Panc1 (cell line): ENCODE data around the gene IL21R. TPM values are rescaled to one million over a fixed set of nuclear protein-coding genes. Genes with fewer than 3 reads are reported as not detected.

Experiments used
- ATAC-seq: fragments of 200-7000 bp; cut with Tn5 transposase; 2 replicates; pipeline ENCODE4 v1.9.1; 2020; ENCODE audit warnings: mild to moderate bottlenecking, moderate library complexity
- BruUV-seq: library from RNA; stranded (reverse); fragments of 400-500 nt; replicated peaks from 2 replicates; lab custom pipeline; 2021; lab: Mats Ljungman, UMichigan
- CTCF ChIA-PET: fragments of 300-600 bp; sonication (Branson Sonifier 250); formaldehyde crosslinking; loops from one replicate; lab custom pipeline; 2022; ENCODE audit warnings: antibody characterized with exemption; lab: Charles Lee
- POLR2A ChIA-PET: fragments of 300-600 bp; sonication (Branson Sonifier 250); formaldehyde crosslinking; loops from one replicate; lab custom pipeline; 2022; ENCODE audit warnings: antibody characterized with exemption; lab: Charles Lee
- DNase-seq: peaks from one replicate; pipeline ENCODE4 v3.0.0-alpha.2; 2010; ENCODE audit warnings: low read depth, low spot score
- H3K27ac ChIP-seq: 2 replicates; pipeline ENCODE4 v1.5.1; 2011; ENCODE audit warnings: mild to moderate bottlenecking, low read length, inconsistent platforms
- H3K27me3 ChIP-seq: fragments of 200-500 bp; sonication (Bioruptor generic); 2 replicates; pipeline ENCODE4 v1.6.0; 2014; ENCODE audit warnings: low read length, inconsistent platforms; ENCODE audit not compliant: control insufficient read depth, insufficient read depth
- H3K36me3 ChIP-seq: fragments of 200-500 bp; sonication (Bioruptor generic); 2 replicates; pipeline ENCODE4 v1.5.1; 2014; ENCODE audit warnings: inconsistent platforms, mild to moderate bottlenecking, low read length, moderate library complexity; ENCODE audit not compliant: control insufficient read depth, insufficient read depth
- H3K4me1 ChIP-seq: 2 replicates; pipeline ENCODE4 v1.5.1; 2011; ENCODE audit warnings: inconsistent platforms, mild to moderate bottlenecking, low read length, moderate library complexity; ENCODE audit not compliant: control insufficient read depth, insufficient read depth
- H3K4me3 ChIP-seq, 2 experiments: 2 replicates each; pipeline ENCODE4 v1.5.1; 2011 to 2012; ENCODE audit warnings: low read depth in 2 of 2, low read length in 2 of 2, mild to moderate bottlenecking in 2 of 2, inconsistent platforms in 1 of 2, moderate library complexity in 1 of 2
- H3K9me3 ChIP-seq: fragments of 200-500 bp; sonication (Bioruptor generic); 2 replicates; pipeline ENCODE4 v1.5.1; 2014; ENCODE audit warnings: low read depth, mild to moderate bottlenecking, inconsistent platforms, low read length, moderate library complexity; ENCODE audit not compliant: control insufficient read depth, insufficient read depth
- POLR2AphosphoS5 ChIP-seq: IDR thresholded peaks from 2 replicates; pipeline ENCODE4 v1.6.1; 2012; ENCODE audit warnings: mild to moderate bottlenecking, low read depth, low read length, moderate library complexity
- SIN3A ChIP-seq: IDR thresholded peaks from 2 replicates; pipeline ENCODE4 v1.6.1; 2012; ENCODE audit warnings: low read depth, mild to moderate bottlenecking, low read length, moderate library complexity, borderline replicate concordance; ENCODE audit not compliant: insufficient read depth
- TCF7L2 ChIP-seq: IDR thresholded peaks from 2 replicates; pipeline ENCODE4 v1.6.1; 2011; ENCODE audit warnings: mild to moderate bottlenecking, low read depth, low read length, inconsistent platforms
- in situ Hi-C: cut with HindIII; loops from 2 replicates; pipeline ENCODE4 v1.10.0; 2016; ENCODE audit warnings: low sequenced_read_pairs, low pct_unique_long_range_greater_than_20kb
- intact Hi-C: fragments of 100-400 bp; cut with micrococcal nuclease; formaldehyde crosslinking; loops from one replicate; pipeline ENCODE4 v1.10.0; 2022; ENCODE audit not compliant: unreplicated experiment
- total RNA-seq: library from RNA; stranded (reverse); gene quantifications from one replicate; pipeline ENCODE4 v1.2.1, GENCODE V29; 2021; ENCODE audit not compliant: unreplicated experiment
- TF ChIP-seq, protein P1 (sequence below): fragments of 450-650 bp; IDR thresholded peaks from 2 replicates; pipeline ENCODE4 v1.5.1; 2017; ENCODE audit warnings: mild to moderate bottlenecking
- TF ChIP-seq, protein P2 (sequence below), 2 experiments: IDR thresholded peaks; 2 replicates each; pipeline ENCODE4 v1.6.1; 2011 to 2012; ENCODE audit warnings: low read depth in 2 of 2, control low read depth in 1 of 2, low read length in 1 of 2, mild to moderate bottlenecking in 1 of 2, moderate library complexity in 1 of 2; ENCODE audit not compliant: insufficient read depth in 1 of 2

The IL21R gene
- total RNA-seq, 1 experiment from 2014 or later = 0.10 TPM

DNA sequence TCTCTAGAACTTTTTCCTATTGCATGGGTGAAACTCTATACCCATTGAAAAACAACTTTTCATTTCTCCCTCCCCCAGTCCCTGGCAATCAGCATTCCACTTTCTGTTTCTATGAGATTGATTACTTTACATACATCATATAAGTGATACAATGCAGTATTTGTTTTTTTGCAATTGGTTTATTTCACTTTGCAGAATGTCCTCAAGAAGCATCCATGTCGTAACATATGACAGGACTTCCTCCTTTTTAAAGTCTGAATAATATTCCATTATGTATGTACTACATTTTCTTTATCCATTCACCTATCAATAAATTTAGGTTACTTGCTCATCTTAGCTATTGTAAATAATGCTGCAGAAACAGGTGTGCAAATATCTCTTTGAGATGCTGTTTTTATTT is 8.8 kb downstream of the IL21R start:
- H3K4me3 ChIP-seq = no peak overlapping the region
- BruUV-seq = no TSS peak
- POLR2A ChIA-PET = no interaction called here
- no peaks in the 10 kb centered on the region for H3K36me3 ChIP-seq
- CTCF ChIA-PET = no interaction called here
- H3K27ac ChIP-seq = no peak overlapping the region
- in situ Hi-C loops (no loop called here), intact Hi-C loops (no loop called here)
- no peaks in the 10 kb centered on the region for H3K9me3 ChIP-seq
- peaks cover 2% of the 10 kb centered on the region; the same call in 1 of the 2 replicates for H3K27me3 ChIP-seq
- ATAC-seq (no peak), DNase-seq (no peak)
- TF ChIP-seq POLR2AphosphoS5 (no peak), SIN3A (no peak), TCF7L2 (no peak)
- TF ChIP-seq, protein P1, sequence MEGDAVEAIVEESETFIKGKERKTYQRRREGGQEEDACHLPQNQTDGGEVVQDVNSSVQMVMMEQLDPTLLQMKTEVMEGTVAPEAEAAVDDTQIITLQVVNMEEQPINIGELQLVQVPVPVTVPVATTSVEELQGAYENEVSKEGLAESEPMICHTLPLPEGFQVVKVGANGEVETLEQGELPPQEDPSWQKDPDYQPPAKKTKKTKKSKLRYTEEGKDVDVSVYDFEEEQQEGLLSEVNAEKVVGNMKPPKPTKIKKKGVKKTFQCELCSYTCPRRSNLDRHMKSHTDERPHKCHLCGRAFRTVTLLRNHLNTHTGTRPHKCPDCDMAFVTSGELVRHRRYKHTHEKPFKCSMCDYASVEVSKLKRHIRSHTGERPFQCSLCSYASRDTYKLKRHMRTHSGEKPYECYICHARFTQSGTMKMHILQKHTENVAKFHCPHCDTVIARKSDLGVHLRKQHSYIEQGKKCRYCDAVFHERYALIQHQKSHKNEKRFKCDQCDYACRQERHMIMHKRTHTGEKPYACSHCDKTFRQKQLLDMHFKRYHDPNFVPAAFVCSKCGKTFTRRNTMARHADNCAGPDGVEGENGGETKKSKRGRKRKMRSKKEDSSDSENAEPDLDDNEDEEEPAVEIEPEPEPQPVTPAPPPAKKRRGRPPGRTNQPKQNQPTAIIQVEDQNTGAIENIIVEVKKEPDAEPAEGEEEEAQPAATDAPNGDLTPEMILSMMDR = no peak
- TF ChIP-seq, protein P2, sequence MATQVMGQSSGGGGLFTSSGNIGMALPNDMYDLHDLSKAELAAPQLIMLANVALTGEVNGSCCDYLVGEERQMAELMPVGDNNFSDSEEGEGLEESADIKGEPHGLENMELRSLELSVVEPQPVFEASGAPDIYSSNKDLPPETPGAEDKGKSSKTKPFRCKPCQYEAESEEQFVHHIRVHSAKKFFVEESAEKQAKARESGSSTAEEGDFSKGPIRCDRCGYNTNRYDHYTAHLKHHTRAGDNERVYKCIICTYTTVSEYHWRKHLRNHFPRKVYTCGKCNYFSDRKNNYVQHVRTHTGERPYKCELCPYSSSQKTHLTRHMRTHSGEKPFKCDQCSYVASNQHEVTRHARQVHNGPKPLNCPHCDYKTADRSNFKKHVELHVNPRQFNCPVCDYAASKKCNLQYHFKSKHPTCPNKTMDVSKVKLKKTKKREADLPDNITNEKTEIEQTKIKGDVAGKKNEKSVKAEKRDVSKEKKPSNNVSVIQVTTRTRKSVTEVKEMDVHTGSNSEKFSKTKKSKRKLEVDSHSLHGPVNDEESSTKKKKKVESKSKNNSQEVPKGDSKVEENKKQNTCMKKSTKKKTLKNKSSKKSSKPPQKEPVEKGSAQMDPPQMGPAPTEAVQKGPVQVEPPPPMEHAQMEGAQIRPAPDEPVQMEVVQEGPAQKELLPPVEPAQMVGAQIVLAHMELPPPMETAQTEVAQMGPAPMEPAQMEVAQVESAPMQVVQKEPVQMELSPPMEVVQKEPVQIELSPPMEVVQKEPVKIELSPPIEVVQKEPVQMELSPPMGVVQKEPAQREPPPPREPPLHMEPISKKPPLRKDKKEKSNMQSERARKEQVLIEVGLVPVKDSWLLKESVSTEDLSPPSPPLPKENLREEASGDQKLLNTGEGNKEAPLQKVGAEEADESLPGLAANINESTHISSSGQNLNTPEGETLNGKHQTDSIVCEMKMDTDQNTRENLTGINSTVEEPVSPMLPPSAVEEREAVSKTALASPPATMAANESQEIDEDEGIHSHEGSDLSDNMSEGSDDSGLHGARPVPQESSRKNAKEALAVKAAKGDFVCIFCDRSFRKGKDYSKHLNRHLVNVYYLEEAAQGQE (IDR thresholded peaks at IDR 0.05; ENCODE audit: insufficient read depth in 1 of 2, low read depth in 2 of 2, low read length in 1 of 2) = no peak
- H3K4me1 ChIP-seq = no peaks in the 10 kb centered on the region

DNA sequence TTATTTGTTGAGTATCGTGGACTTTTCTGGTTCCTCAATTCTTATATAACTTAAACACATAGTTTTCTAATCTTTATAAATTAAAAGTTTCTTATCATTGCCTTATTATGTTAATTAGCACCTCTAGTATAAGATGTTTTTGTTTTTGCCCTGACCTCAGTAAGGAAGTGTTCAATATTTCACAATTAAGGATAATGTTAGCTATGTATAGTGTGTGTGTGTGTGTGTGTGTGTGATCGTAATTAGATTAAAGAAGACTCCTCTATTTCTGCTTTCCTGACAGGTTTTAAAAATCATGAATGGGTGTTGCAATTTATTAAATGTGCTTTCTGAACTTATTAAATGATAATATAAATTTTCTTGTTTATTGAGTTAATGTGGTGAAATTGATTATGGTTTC is 12.0 kb downstream of the IL21R start:
- CTCF ChIA-PET = no interaction called here
- Histone ChIP-seq H3K9me3 (no peaks in the 10 kb centered on the region), H3K27me3 (peaks cover 2% of the 10 kb centered on the region; the same call in 1 of the 2 replicates), H3K27ac (no peak overlapping the region), H3K36me3 (no peaks in the 10 kb centered on the region), H3K4me1 (no peaks in the 10 kb centered on the region), H3K4me3 (no peak overlapping the region)
- TF ChIP-seq POLR2AphosphoS5 (no peak), SIN3A (no peak), TCF7L2 (no peak)
- TF ChIP-seq, protein P2 (IDR thresholded peaks at IDR 0.05; ENCODE audit: insufficient read depth in 1 of 2, low read depth in 2 of 2, low read length in 1 of 2) = no peak
- TF ChIP-seq, protein P1 = no peak
- intact Hi-C loops (no loop called here), in situ Hi-C loops (no loop called here)
- BruUV-seq = no TSS peak
- POLR2A ChIA-PET = no interaction called here
- no peak for ATAC-seq
- no peak for DNase-seq
